HG02610 (cell line): Measurements from ENCODE around the gene FSTL5.
"Not testable (repeated sequence)": the region's sequence is repeated elsewhere in the genome, so short reads cannot be mapped to it uniquely, and the experiment has no call there.

Experiments
- ATAC-seq: cut with Tn5 transposase; IDR thresholded peaks from one replicate; pipeline ENCODE4 v1.9.1; 2021; ENCODE audit warnings: mild to moderate bottlenecking, moderate library complexity; ENCODE audit not compliant: unreplicated experiment

The FSTL5 gene

DNA sequence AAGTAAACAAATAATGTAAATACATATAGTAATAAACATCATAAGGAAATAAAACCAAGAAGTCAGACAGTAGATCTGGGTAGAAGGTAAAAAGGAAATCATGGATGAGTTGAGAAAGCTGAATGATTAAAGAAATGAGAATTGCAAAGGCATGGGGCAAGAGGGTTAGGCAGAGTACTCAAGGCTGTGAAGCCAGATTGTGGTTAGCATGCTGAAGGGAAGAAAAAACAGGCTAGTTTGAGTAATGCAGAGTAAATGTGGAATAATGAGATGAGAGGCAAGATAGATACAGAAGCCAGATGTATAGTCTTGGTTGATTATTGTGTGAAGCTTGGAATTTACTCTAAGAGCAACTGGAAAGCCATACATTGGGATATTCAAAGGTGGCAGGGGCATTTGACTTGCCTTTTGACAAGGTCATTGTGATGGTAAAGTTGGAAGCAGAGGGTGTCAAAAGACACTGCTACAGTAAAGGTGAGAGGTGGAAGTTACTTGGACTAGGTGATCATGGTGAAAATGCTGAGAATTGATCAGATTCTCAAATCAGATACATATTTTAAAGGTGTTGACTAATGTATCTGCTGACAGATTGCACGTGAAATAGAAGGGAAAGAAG lies 307.0 kb downstream of the FSTL5 start:
- ATAC-seq: no peak

DNA sequence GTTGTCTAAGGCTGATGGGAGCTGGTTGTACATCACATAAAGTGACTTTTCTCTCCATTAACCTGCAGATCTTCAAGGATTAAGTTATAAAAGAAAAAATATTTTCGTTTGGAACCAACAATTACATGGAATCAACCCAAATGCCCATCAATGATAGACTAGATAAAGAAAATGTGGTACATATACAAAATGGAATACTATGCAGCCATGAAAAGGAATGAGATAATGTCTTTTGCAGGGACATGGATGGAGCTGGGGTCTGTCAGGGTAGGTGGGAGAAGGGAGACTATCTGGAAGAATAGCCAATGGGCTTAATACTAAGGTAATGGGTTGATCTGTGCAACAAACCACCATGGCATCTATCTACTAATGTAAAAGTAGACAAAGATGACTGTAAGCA lies 313.2 kb downstream of the FSTL5 start:
- no peak for ATAC-seq

DNA sequence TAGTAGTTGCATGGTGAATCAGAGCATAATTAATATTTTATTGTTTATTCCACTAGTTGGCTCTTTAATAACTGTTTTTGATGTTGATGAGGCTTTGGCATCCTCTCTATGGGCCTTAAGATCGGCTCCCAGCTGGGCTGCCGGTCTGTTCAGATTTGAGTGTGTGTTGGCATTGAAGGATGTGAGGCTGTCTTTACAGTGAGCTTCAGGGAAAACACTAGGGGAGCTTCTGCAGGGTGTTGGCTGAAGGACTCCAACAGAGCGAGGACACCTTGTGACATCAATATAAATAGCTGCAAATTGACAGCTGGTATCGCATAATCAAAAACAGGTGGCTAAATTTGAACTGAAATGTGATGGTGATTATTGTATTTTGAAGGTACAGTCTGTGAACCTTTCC lies 322.0 kb downstream of the FSTL5 start:
- no peak for ATAC-seq

DNA sequence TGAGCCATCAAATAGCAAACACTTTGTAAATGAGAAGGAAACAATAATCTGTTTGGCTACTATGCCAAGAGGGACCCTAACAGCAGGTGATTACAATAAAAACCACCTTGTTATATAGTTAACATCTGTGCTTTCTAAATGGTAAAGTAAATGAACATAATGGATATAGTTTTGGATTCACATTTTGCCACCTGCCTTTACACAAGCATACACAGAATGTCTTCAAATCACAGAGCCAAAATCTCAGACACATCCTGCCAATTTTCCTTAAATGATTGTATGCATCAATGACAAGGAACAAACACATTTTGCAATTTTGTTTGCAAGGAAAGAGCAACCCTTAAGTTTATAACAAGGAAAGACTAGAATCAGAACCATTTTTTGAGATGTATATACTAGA lies 334.2 kb downstream of the FSTL5 start:
- no peak for ATAC-seq

DNA sequence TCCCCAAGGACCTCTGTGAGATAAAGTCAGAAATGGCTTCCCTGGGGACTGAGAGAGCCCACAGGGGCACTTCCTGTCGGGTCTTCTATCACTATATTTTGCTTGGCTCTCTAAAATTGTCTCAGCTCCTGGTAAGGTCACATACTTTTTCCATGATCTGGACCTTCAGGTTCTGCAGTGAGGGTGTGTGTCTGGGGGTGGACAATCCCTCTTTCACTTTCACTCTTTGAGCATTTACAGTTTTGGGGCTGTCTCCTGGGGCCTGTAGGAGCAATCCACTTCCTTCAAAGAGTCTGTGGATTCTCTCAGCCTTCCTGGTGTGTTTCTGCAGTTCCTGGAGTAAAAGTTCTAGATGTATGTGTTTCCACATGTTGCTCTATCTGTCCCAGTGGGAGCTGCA lies 335.7 kb downstream of the FSTL5 start:
- no peak for ATAC-seq

DNA sequence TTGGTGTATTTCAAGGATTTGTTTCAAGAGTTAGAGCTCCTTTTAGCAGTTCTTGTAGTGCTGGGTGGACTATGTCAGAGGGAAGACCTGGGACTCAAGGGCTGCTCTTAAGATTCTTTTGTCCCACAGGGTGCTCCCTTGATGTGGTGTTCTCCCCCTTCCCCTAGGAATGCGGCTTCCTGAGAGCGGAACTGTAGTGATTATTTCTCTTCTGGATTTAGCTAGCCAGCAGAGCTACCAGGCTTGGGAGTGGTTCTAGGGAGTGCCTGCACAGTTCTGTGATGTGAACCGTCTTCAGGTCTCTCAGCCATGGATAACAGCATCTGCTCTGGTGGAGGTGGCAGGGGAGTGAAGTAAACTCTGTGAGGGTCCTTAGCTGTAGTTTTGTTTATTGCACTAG lies 336.8 kb downstream of the FSTL5 start:
- ATAC-seq: no peak

DNA sequence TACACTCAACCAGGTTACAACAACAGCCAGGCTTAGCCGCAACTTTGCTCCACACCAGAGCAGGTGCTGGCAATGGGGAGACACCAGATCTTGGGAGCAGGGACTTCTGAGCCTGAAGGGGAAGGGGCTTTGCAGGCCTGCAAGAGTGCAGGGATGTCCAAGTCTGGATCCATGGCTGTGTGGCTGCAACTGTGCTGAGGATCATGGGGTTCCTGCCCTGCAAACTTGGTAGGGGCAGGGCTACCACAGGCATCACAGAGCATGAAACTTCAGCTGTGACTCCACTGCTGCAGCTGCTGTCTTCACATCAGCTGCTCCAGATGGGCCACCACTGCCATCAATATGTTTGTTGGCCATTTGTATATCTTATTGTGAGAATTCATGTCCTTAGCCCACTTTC lies 340.4 kb downstream of the FSTL5 start:
- ATAC-seq: no peak

DNA sequence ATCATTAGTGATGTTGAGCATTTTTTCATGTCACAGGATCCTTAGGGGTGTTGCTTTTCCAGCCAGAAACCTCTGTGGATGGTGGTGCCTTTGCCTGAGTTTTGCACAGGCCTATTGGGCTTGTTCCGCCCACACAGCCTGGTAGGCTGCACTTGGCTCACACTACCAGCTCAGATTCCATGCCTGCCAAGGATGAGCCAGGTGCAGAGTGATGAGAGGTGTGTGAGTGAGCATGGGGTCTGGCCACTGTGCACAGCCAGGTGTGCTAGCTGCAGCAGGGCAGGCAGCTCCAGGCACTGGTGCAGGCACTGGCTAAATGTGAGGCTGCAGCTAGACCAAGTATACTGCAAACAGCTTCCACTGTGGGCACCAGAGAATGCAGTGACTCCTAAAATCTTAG lies 341.6 kb downstream of the FSTL5 start:
- ATAC-seq: no peak

DNA sequence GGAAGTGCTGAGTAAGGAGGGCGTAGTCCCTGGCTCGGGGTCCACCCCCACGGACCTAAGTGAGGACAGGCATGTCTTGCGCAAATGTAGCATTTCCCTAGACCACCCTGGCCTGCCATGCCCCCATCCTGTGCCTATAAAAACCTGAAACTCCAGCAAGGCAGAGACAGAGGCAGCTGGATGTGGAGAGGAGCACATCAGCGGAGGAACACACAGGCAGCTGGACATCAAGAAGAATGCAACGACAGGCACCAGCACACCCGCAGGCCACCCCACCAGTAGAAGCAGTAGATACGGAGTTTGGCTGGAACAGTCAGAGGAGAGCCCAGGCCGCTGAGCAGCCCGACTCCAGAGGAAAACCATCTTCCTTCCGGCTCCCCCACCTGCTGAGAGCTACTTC lies 345.9 kb downstream of the FSTL5 start:
- ATAC-seq: no peak

DNA sequence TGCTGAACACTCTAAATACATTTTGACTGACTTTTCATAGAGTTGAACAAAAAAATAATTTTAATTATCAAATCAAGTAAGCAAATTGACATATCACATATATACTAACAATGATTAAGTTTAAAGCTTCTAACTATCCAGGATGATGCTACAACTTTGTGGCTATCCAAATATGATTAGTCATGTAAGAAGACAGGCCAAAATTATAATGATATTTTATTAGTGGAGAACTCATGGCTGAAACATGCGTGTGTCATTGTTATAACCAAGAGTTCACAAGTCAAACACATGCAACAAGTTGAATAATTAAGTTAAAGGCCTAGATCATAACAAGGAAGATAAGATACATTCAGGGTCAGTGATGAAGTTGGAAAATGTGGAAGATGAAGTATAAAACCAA lies 346.8 kb downstream of the FSTL5 start:
- ATAC-seq: no peak

DNA sequence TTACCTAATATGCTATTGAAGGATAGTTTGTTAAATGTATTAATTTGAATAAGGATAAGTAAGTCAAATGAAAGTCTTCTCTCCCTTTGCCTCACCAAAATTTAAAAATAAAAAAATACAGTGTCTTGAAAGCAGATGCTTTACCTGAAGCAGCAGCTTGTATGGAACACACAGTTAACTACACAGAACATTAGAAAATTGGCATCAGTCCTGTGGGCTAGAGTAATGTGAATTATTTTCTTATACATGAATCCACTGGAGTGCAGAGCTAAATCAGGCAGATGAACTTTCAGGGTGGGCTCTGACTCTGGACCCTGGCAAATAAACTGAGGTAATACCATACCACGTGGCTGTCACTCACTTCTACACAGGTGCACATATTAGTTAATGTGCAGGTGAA lies 348.0 kb downstream of the FSTL5 start:
- ATAC-seq: no peak

DNA sequence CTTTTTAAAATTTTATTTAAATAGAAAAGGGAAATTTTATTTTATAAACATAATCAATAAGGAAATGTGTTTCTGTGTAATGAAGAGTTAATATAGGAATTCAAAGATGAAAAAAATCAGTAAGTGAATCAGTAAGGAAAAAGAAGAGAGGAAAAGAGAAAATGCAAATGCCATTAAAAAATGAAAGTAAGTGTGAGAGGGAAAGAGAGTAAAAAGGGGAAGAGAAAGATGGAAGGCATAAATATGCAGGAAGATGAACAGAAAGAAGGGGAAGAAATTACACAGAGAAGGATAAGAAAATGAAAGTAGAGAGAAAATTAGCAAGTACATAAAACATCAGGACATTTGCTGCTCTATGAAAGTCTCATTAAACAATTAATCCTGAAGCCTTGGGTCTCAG lies 349.9 kb downstream of the FSTL5 start:
- no peak for ATAC-seq

DNA sequence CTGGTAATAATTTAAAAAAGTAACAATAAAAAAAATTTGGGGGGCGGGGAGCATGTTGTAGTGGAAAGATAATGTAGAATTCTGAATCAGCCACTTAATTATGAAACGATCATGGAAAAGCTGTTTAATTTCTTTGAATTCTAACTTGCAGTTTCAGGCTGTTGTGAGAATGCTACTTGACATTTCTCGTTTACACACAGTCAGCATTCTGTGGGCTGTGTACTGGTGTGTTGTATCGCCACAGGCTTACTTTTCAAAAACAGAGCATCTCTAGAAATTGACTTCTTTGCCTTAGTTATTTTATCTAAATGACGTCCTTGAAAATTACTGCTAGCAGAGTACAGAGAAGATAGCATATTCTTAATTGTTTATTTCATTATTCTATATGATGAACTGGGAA lies 350.4 kb downstream of the FSTL5 start:
- ATAC-seq: no peak

DNA sequence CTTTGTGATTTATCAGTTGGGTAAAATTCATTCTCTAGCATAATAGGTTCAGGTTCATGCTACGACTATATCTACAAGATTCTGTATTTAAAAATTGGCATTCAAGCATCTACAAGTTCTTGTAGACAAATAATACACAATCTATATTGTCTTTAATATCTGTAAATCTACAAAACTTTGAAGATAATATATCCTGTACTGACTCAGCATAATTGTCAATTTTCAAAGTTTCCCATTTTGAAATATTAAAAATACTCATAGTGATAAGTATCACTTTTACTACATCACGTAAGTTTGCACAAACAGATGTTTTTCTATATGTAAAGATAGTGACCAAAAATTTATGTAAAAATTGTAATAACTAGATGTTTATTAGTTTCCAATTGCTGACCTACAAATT lies 360.6 kb downstream of the FSTL5 start:
- ATAC-seq: no peak

DNA sequence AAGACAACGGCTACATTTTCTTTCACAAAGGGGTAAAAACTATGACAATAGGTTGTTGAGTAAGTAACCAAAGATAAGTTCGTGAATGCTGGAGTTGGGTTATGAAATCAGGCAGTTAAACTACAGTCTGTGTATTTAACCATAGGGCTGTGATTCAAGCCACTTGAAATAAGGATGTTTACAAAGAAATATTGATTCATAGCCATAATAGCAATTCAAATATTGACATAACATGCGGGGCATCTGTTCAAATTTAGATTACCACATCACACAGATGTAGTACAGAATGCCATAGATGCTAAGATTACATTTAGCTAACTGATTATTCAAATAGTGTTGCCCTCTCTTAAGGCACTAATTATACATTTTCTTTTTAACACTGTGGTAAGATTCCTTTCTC lies 364.1 kb downstream of the FSTL5 start:
- no peak for ATAC-seq

DNA sequence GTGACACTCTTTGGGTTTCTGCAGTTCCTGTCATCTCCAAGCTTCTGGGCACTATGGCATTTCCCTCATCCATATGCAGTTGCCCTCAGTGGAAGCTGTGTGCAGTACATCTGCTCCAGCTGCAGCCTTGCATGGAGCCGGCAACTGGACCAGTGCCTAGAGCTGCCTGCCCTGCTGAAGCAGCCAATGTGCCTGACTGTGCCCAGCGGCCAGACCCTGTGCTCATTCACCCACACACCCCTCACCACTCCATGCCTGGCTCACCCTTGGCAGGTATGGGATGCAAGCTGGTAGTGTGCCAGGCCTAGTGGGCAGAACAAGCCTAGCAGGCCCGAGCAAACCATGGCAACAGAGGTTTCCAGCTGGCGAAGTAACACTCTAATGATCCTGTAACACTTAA lies 370.8 kb downstream of the FSTL5 start:
- ATAC-seq: no peak

DNA sequence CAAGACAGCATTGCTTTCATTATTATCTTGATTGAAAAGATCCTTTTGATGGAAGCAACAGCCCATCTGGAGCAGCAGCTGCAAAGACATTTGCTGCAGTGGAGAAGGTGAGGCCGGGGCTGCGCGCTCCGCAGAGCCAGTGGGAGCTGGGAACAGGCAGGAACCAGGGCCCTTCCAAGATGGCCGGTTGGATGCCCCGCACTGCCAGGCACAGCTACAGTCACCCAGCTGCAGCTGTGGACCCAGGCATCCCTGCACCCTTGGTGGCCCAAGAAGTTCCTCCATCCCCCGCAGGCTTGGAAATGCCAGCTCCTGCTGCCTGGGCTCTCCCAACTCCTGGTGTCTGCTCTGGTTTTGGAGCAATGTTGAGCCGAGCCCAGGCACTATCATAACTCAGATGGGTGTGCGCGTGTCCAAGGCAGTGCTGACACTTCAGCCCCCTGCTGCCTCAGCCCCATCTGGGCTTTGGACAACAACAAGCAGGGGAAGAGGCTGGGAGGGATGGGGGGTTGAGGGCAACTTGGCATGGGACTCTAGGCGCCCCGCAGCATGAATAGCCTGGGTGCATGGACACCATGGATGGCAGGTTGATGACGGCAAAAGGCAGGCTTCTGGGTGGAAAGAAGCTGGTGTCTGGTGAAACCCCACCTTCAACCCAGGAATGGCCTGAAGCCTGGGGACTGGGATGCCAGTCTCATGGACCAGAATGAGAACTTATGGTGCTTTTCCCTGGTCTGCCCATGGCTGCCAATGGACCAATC lies 371.8 kb downstream of the FSTL5 start:
- ATAC-seq: no peak

DNA sequence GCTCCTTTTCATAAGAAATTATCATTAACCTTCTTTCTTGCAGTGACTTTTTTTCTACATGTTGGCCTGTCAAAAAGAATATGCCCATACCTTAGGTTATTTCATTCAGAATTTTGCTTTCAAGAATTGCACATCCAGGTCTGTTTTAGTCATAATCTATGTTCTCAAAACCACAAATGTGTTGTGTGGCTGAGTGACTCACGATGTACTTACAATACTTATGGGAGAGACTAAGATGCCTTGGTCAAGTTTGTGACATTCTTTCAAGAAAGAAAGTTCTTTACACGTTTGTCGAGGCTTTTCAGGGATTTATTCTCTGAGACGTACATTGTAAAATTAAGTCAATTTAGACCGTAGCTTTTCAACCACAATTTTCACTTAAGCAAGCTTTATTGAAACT lies 396.7 kb downstream of the FSTL5 start:
- ATAC-seq: no peak

DNA sequence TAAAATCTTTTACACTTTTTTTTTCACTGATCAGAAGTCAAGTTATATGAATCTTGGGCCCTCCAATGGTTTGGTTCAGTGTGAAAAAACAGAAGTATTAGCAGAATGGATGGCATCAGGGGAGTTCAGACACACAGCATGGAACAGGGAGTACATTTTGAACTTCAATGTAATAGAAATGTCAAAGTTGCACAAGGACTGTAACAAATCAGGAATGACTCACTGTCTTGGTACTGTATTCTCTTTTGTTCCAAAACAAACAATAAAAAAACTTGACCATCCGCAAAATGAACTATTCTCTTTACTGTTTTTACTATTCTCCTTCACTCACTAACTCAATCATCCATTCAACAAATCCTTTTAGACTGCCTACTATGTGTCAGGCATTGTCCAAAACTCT lies 401.0 kb downstream of the FSTL5 start:
- no peak for ATAC-seq

DNA sequence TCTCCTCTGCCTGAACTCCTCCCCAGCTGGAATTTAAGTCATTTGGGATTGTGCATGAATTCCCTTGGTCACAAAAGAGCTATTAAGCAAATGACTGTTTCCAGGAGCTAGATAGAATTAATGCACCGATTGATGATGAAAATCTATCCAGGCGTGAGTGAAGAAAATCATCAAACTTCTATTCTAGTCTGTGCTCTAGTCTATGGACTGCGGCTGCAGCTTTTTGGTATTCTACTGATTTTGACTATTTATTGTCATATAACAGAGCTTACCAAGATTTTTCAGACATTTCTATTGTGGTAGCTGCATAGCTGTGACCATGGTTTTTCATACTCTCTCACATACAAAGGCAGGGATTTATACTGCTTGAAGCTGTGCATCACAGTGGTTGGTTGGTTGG lies 403.8 kb downstream of the FSTL5 start:
- ATAC-seq: no peak

DNA sequence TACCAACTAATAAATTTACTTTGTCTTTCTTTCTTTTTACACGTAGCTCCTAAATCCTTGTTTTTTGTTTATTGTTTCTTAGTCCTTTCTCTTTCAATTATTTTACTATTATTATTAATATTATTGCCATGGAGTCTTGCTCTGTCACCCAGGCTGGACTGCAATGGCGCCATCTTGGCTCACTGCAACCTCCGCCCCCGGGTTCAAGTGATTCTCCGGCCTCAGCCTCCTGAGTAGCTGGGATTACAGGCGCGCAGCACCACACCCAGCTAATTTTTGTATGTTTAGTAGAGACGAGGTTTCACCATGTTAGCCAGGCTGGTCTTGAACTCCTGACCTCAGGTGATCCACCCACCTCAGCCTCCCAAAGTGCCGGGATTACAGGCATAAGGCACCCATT lies 405.4 kb downstream of the FSTL5 start:
- ATAC-seq: not testable (repeated sequence)

DNA sequence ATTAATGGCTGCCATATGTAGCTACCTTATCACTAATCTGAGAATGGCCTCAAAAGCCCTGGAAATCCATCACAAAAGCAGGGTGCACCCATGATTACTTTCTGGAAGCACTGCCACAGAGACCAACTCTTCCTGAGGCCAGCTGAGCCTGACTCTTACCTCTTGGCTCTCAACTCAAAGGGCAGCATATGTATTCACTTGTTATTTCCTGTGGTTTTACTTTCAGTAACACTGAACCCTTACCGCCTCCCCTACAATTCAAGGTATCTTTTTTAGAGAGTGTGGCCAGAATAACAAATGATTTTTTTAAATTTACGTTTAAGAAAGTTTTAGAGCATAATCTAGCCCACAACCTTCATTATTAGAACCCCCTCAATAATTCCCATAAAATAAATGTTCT lies 434.9 kb downstream of the FSTL5 start:
- ATAC-seq: no peak

DNA sequence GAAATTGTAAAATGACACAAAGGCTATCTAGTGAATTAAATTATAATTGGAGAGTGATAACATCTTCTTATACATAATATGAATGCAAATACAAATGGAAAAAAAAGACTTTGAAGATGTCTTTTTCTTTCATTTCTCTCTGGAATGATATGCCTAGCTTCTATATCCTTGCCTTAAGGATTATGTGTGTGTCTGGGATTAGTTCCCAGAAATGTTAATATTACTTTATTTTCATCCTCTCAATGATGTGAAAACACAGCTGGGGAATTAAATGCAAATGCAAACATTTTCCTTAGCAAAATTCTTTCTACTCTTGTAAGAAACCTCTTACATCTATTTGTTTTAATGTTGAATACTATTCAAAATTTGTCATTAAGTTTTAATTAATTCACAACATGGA lies 441.9 kb downstream of the FSTL5 start:
- no peak for ATAC-seq
